HG03175 (cell line): ENCODE results near the gene CRACR2B.
A peak's percentile ranks its signal among the peaks of the same experiment; 100 is the strongest.

Source experiments
- ATAC-seq: cut with Tn5 transposase; IDR thresholded peaks from one replicate; pipeline ENCODE4 v1.9.1; 2021; ENCODE audit warnings: mild to moderate bottlenecking, moderate library complexity; ENCODE audit not compliant: unreplicated experiment

Gene CRACR2B

GRCh38 chr11:825366-826226 lies 2.1 kb upstream of the CRACR2B start:
- ATAC-seq, result no peak

- no peak for ATAC-seq
These were observed 1.5 kb upstream of the CRACR2B start for GRCh38 chr11:826227-826621.

- ATAC-seq, result peak; percentile 1
These were observed 928 bp upstream of the CRACR2B start for GRCh38 chr11:826836-827145.

- ATAC-seq, result peak; percentile 43
These were observed 398 bp upstream of the CRACR2B start for GRCh38 chr11:827146-827896.

- ATAC-seq, result no peak
These were observed 922 bp downstream of the CRACR2B start for GRCh38 chr11:828506-829175.

- ATAC-seq, result no peak
These were observed 1.6 kb downstream of the CRACR2B start for GRCh38 chr11:829176-829846.

- ATAC-seq, result peak; percentile 4
These were observed 2.2 kb downstream of the CRACR2B start for GRCh38 chr11:829847-830294.

- ATAC-seq, result peak; percentile 33
These were observed 2.8 kb downstream of the CRACR2B start for GRCh38 chr11:830295-831117.

- ATAC-seq, result no peak
These were observed 3.6 kb downstream of the CRACR2B start for GRCh38 chr11:831118-831864.

- no peak for ATAC-seq
These were observed 4.3 kb downstream of the CRACR2B start for GRCh38 chr11:831961-832528.

- ATAC-seq, result peak; percentile 30
These were observed 4.9 kb downstream of the CRACR2B start, which contains the start of gene CD151 for GRCh38 chr11:832529-833113. Gene CD151 (plus strand): TSS chr11:832952. CDS start chr11:836070, 3,118 bp downstream.

- no peak for ATAC-seq
These were observed 5.5 kb downstream of the CRACR2B start for GRCh38 chr11:833114-833791.

GRCh38 chr11:833849-834311 lies 6.2 kb downstream of the CRACR2B start:
- ATAC-seq, result no peak

GRCh38 chr11:834371-835316 lies 6.9 kb downstream of the CRACR2B start:
- ATAC-seq, result no peak

GRCh38 chr11:836274-836673 lies 8.6 kb downstream of the CRACR2B start:
- ATAC-seq, result no peak

- ATAC-seq, result no peak
These were observed 9.0 kb downstream of the CRACR2B start for GRCh38 chr11:836700-837099.
